Endothelial cell of umbilical vein (primary cell): Measurements from ENCODE around the gene STMN1. TPM values are rescaled to one million over a fixed set of nuclear protein-coding genes. Genes with fewer than 3 reads are reported as not detected.

Experiments
- BruUV-seq: library from RNA; stranded (reverse); fragments of 400-500 nt; replicated peaks from 2 replicates; lab custom pipeline; 2021; lab: Mats Ljungman, UMichigan
- CTCF ChIA-PET: fragments of 300-600, 350-600 bp; sonication (Branson Sonifier 250); formaldehyde crosslinking; loops from one replicate; lab custom pipeline; 2021; ENCODE audit warnings: antibody characterized with exemption, inconsistent platforms; lab: Charles Lee
- POLR2A ChIA-PET: fragments of 300-600, 350-600 bp; sonication (Branson Sonifier 250); formaldehyde crosslinking; loops from one replicate; lab custom pipeline; 2021; ENCODE audit warnings: antibody characterized with exemption, inconsistent platforms; lab: Charles Lee
- DNase-seq: peaks from one replicate; pipeline ENCODE4 v3.0.0-alpha.2; 2011; ENCODE audit warnings: low read depth, low spot score
- FAIRE-seq: peaks from 2 replicates; lab custom pipeline; 2011; peaks lifted over from hg19 to GRCh38; lab: Jason Lieb, UNC
- H2AFZ ChIP-seq: 2 replicates; pipeline ENCODE4 v1.6.0; 2012; ENCODE audit warnings: low read depth, low read length, control low read depth, inconsistent platforms
- H3K27ac ChIP-seq: 2 replicates; pipeline ENCODE4 v1.5.1; 2011; ENCODE audit warnings: low read depth, mild to moderate bottlenecking, control low read depth, low read length, moderate library complexity; ENCODE audit not compliant: insufficient read depth
- H3K27me3 ChIP-seq, 2 experiments: 2 replicates each; pipeline versions ENCODE4 v1.6.0 to v1.6.1; 2011; ENCODE audit warnings: low read length in 2 of 2, mixed read lengths in 1 of 2; ENCODE audit not compliant: control insufficient read depth in 2 of 2, insufficient read depth in 2 of 2
- H3K36me3 ChIP-seq, 2 experiments: 2 replicates in 1 of 2; 3 replicates in 1 of 2; pipeline ENCODE4 v1.5.1; 2011; ENCODE audit warnings: low read length in 2 of 2, mild to moderate bottlenecking in 1 of 2, moderate library complexity in 1 of 2; ENCODE audit not compliant: control insufficient read depth in 2 of 2, insufficient read depth in 2 of 2; ENCODE audit errors: extremely low read depth in 1 of 2
- H3K4me1 ChIP-seq: 3 replicates; pipeline ENCODE4 v1.5.1; 2011; ENCODE audit warnings: mild to moderate bottlenecking, low read length; ENCODE audit not compliant: control insufficient read depth, insufficient read depth; ENCODE audit errors: extremely low read depth
- H3K4me2 ChIP-seq: 2 replicates; pipeline ENCODE4 v1.6.1; 2011; ENCODE audit warnings: low read length, control low read depth, mixed read lengths; ENCODE audit not compliant: insufficient read depth
- H3K4me3 ChIP-seq, 3 experiments: fragments of 200-600 bp in 1 of 3; sonication (generic), shearing (Covaris generic) in 1 of 3; replicated peaks in 1 of 3; 2 replicates each; pipeline ENCODE4 v1.5.1; 2011 to 2016; ENCODE audit warnings: control low read depth in 3 of 3, low read length in 3 of 3, mild to moderate bottlenecking in 2 of 3, inconsistent platforms in 1 of 3, low read depth in 1 of 3, moderate library complexity in 1 of 3; ENCODE audit not compliant: insufficient read depth in 1 of 3
- H3K79me2 ChIP-seq: 2 replicates; pipeline ENCODE4 v1.6.0; 2012; ENCODE audit warnings: low read length, inconsistent platforms; ENCODE audit not compliant: control insufficient read depth, insufficient read depth
- H3K9ac ChIP-seq: replicated peaks from 2 replicates; pipeline ENCODE3; 2011; ENCODE audit warnings: low read length, control low read depth; ENCODE audit not compliant: insufficient read depth; ENCODE audit errors: extremely low read depth
- H3K9me1 ChIP-seq: replicated peaks from 3 replicates; pipeline ENCODE4 v1.6.0; 2011; ENCODE audit warnings: mild to moderate bottlenecking, low read length; ENCODE audit not compliant: control insufficient read depth, insufficient read depth; ENCODE audit errors: extremely low read depth
- H3K9me3 ChIP-seq: replicated peaks from 2 replicates; pipeline ENCODE4 v1.5.1; 2012; ENCODE audit warnings: low read length, inconsistent platforms; ENCODE audit not compliant: control insufficient read depth, insufficient read depth
- H4K20me1 ChIP-seq: replicated peaks from 2 replicates; pipeline ENCODE3; 2011; ENCODE audit warnings: mild to moderate bottlenecking, low read length; ENCODE audit not compliant: control insufficient read depth, insufficient read depth; ENCODE audit errors: extremely low read depth
- EZH2 ChIP-seq: IDR thresholded peaks from 2 replicates; pipeline ENCODE4 v1.6.1; 2012; ENCODE audit warnings: borderline replicate concordance, low read depth, mild to moderate bottlenecking, moderate library complexity, low read length, inconsistent platforms; ENCODE audit not compliant: severe bottlenecking
- FOS ChIP-seq: IDR thresholded peaks from 2 replicates; pipeline ENCODE4 v1.6.1; 2011; ENCODE audit warnings: mild to moderate bottlenecking, low read length, moderate library complexity, borderline replicate concordance; ENCODE audit not compliant: insufficient read depth
- GATA2 ChIP-seq: IDR thresholded peaks from 2 replicates; pipeline ENCODE4 v1.7.0; 2011; ENCODE audit warnings: low read depth, mild to moderate bottlenecking, moderate library complexity, mixed read lengths, low read length; ENCODE audit not compliant: insufficient read length, insufficient read depth
- JUN ChIP-seq: IDR thresholded peaks from 2 replicates; pipeline ENCODE4 v1.6.1; 2011; ENCODE audit warnings: borderline replicate concordance, low read depth; ENCODE audit not compliant: insufficient read length, insufficient read depth
- MYC ChIP-seq: IDR thresholded peaks from one replicate; pipeline ENCODE4 v1.6.1; 2011; ENCODE audit warnings: mild to moderate bottlenecking, low read depth, low read length
- POLR2A ChIP-seq: IDR thresholded peaks from 2 replicates; pipeline ENCODE4 v1.6.1; 2012; ENCODE audit warnings: low read depth, mild to moderate bottlenecking, control low read depth, low read length
- POLR2AphosphoS5 ChIP-seq: IDR thresholded peaks from 2 replicates; pipeline ENCODE4 v1.6.1; 2012; ENCODE audit warnings: low read depth, mild to moderate bottlenecking, control low read depth, low read length, moderate library complexity; ENCODE audit not compliant: insufficient read depth
- dilution Hi-C: fragments of 300-500 bp; cut with MboI; formaldehyde crosslinking; loops from one replicate; pipeline ENCODE4 v1.15.0; 2019; ENCODE audit warnings: low sequenced_read_pairs; ENCODE audit not compliant: extremely low pct_ligation_motif_present
- intact Hi-C: fragments of 100-400 bp; cut with micrococcal nuclease; formaldehyde crosslinking; loops from one replicate; pipeline ENCODE4 v1.10.0; 2022
- microRNA-seq: library from miRNA; unstranded; fragments of <30 nt; microRNA quantifications from one replicate; pipeline ENCODE4 v1.2.0, GENCODE V29; 2021; ENCODE audit warnings: borderline number of aligned reads, borderline replicate concordance
- polyA plus RNA-seq, 4 experiments: library from polyadenylated mRNA; depleted of rRNA in 3 of 4; stranded (reverse) in 3 of 4; unstranded in 1 of 4; fragments of >200 nt; gene quantifications; 2 replicates each; pipeline versions ENCODE4 v1.2.1 to v1.2.3, GENCODE V29; 2011 to 2012; ENCODE audit warnings: missing spikeins in 1 of 4
- small RNA-seq: library from RNA; depleted of rRNA; stranded (forward); fragments of <200 nt; gene quantifications from one replicate; pipeline ENCODE3, GENCODE V24; 2012; ENCODE audit warnings: low replicate concordance, low read depth; ENCODE audit not compliant: insufficient read depth, insufficient read length
- total RNA-seq: library from RNA; stranded (reverse); gene quantifications from 2 replicates; pipeline ENCODE4 v1.2.3, GENCODE V29; 2021
- TF ChIP-seq, protein P1 (sequence below): IDR thresholded peaks from 2 replicates; pipeline ENCODE4 v1.6.1; 2011; ENCODE audit not compliant: insufficient read depth, insufficient read length
- TF ChIP-seq, protein P2 (sequence below), 2 donors: IDR thresholded peaks; 1 replicate in 1 of 2; 2 replicates in 1 of 2; pipeline ENCODE4 v1.5.1; 2011; ENCODE audit warnings: low read length in 2 of 2, mild to moderate bottlenecking in 2 of 2, moderate library complexity in 2 of 2, control low read depth in 1 of 2, inconsistent platforms in 1 of 2, low read depth in 1 of 2; ENCODE audit not compliant: insufficient read depth in 1 of 2; ENCODE audit errors: extremely low read depth in 1 of 2

STMN1 gene
- total and polyA plus RNA-seq, 2 donors (not counting 3 experiments of a cell fraction or from before 2014, with no cell fraction given), result 102 to 503 TPM

GRCh38 chr1:25854554-25854953, 51.7 kb downstream of the STMN1 start:
- Histone ChIP-seq H3K27ac (no peak overlapping the region), H3K36me3 (no peaks in the 10 kb centered on the region), H3K9me3 (no peaks in the 10 kb centered on the region), H3K27me3 (no peaks in the 10 kb centered on the region), H2AFZ (no peak overlapping the region), H3K79me2 (peaks cover 13% of the 10 kb centered on the region), H3K4me3 (no peak overlapping the region), H3K9me1 (no peaks in the 10 kb centered on the region), H4K20me1 (no peaks in the 10 kb centered on the region), H3K4me1 (peaks cover 8% of the 10 kb centered on the region), H3K4me2 (no peak overlapping the region), H3K9ac (no peak overlapping the region)
- no peak for DNase-seq
- BruUV-seq, result no TSS peak
- FAIRE-seq, result no peak
- POLR2A ChIA-PET, result no interaction called here
- dilution Hi-C loops, result no loop called here
- TF ChIP-seq, protein P1, sequence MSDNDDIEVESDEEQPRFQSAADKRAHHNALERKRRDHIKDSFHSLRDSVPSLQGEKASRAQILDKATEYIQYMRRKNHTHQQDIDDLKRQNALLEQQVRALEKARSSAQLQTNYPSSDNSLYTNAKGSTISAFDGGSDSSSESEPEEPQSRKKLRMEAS, result no peak
- TF ChIP-seq POLR2AphosphoS5 (no peak), MYC (no peak), EZH2 (no peak), POLR2A (no peak), JUN (no peak), FOS (no peak), GATA2 (no peak)
- TF ChIP-seq, protein P2, sequence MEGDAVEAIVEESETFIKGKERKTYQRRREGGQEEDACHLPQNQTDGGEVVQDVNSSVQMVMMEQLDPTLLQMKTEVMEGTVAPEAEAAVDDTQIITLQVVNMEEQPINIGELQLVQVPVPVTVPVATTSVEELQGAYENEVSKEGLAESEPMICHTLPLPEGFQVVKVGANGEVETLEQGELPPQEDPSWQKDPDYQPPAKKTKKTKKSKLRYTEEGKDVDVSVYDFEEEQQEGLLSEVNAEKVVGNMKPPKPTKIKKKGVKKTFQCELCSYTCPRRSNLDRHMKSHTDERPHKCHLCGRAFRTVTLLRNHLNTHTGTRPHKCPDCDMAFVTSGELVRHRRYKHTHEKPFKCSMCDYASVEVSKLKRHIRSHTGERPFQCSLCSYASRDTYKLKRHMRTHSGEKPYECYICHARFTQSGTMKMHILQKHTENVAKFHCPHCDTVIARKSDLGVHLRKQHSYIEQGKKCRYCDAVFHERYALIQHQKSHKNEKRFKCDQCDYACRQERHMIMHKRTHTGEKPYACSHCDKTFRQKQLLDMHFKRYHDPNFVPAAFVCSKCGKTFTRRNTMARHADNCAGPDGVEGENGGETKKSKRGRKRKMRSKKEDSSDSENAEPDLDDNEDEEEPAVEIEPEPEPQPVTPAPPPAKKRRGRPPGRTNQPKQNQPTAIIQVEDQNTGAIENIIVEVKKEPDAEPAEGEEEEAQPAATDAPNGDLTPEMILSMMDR (IDR thresholded peaks at IDR 0.05; ENCODE audit: extremely low read depth in 1 of 2, insufficient read depth in 1 of 2, low read depth in 1 of 2, low read length in 2 of 2), result no peak
- CTCF ChIA-PET, result interaction anchor here (0.6 to 0.7 kb wide), 3 partner anchors 12 to 379 kb away, joined by 3 to 4 read pairs (median 3); partner anchors contain the start of gene CEP85
- intact Hi-C loops, result no loop called here

Small RNA genes lying within 50 kb of the gene (microRNA-seq; reads per million reads assigned to microRNA genes)
- gene MIR3917, result not detected

Small RNA genes lying within 50 kb of the gene (small RNA-seq; reads per million reads assigned to genes)
- gene AL033528.1 (not detected), gene RF00019 (not detected), gene SNRPFP2 (not detected)

Other genes starting within 250 kb of the STMN1 start
- 166 and 182 TPM in 2 replicates for gene SELENON, start 106.2 kb downstream of the STMN1 start, total RNA-seq
- gene SELENON, start 106.2 kb downstream of the STMN1 start, polyA plus RNA-seq, result 112 and 117 TPM in 2 replicates
- 33.8 and 34.8 TPM in 2 replicates for gene MTFR1L, start 86.5 kb downstream of the STMN1 start, total RNA-seq
- gene MTFR1L, start 86.5 kb downstream of the STMN1 start, polyA plus RNA-seq, result 39.1 and 45.5 TPM in 2 replicates
- gene AUNIP, start 47.0 kb downstream of the STMN1 start, total RNA-seq, result 4.5 and 4.8 TPM in 2 replicates
- gene AUNIP, start 47.0 kb downstream of the STMN1 start, polyA plus RNA-seq, result 1.6 and 1.8 TPM in 2 replicates
- gene PAQR7, start 30.7 kb downstream of the STMN1 start, total RNA-seq, result 8.4 and 9.1 TPM in 2 replicates
- 10.8 and 12.1 TPM in 2 replicates for gene PAQR7, start 30.7 kb downstream of the STMN1 start, polyA plus RNA-seq
- gene PAFAH2, start 91.6 kb upstream of the STMN1 start, total RNA-seq, result 5.0 and 6.9 TPM in 2 replicates
- gene PAFAH2, start 91.6 kb upstream of the STMN1 start, polyA plus RNA-seq, result 5.0 and 6.0 TPM in 2 replicates
- not detected in 2 replicates for gene EXTL1, start 115.4 kb upstream of the STMN1 start, total RNA-seq
- not detected in 2 replicates for gene EXTL1, start 115.4 kb upstream of the STMN1 start, polyA plus RNA-seq
- gene SLC30A2, start 139.7 kb upstream of the STMN1 start, total RNA-seq, result not detected in 2 replicates
- gene SLC30A2, start 139.7 kb upstream of the STMN1 start, polyA plus RNA-seq, result not detected in 2 replicates
- not detected in 2 replicates for gene TRIM63, start 161.2 kb upstream of the STMN1 start, total RNA-seq
- not detected in 2 replicates for gene TRIM63, start 161.2 kb upstream of the STMN1 start, polyA plus RNA-seq
- gene PDIK1L, start 205.4 kb upstream of the STMN1 start, total RNA-seq, result 5.6 and 8.0 TPM in 2 replicates
- 1.2 and 1.6 TPM in 2 replicates for gene PDIK1L, start 205.4 kb upstream of the STMN1 start, polyA plus RNA-seq